Measurements from ENCODE around the gene AAGAB.
"Not testable (repeated sequence)": the region's sequence is repeated elsewhere in the genome, so short reads cannot be mapped to it uniquely, and the experiment has no call there.

AAGAB gene

DNA sequence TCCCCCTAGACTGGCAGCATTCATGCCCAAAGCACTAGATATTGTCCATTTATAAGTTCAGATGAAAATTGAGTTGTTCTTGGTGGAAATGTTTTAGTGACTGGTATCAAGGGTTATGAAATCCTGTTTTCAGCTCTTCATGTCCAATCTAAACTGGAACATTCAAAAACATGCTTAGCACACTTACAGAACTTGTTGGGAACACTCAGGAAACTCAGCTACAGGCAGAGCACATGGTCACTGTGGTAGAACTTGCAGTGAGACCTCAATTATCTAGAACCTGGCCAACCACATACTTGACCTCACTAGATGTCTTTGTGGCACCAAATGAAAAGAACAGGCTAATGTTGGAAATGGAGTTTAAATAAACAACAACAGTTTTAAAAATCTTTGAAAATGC, 100.2 kb downstream of the AAGAB start:
- no peak for DNase-seq (ENCODE audit: low read depth in 1 of 2, low spot score in 1 of 2)

- DNase-seq (ENCODE audit: low read depth in 1 of 2, low spot score in 1 of 2) = not testable (repeated sequence)
Measured at GRCh38 chr15:67153044-67153443, 101.4 kb downstream of the AAGAB start.

- no peak for DNase-seq (ENCODE audit: low read depth in 1 of 2, low spot score in 1 of 2)
Measured at GRCh38 chr15:67152429-67152828, 102.0 kb downstream of the AAGAB start.

Measured in activated CD4-positive, alpha-beta T cell treated with anti-CD3 and anti-CD28 coated beads, Interleukin-2, amount 50 U/mL, for 24 hours (primary cell).